IPS DF 19.7 (cell line): ENCODE measurements around the gene METTL25.

ENCODE experiments used
- DNase-seq: peaks from one replicate; pipeline ENCODE4 v3.0.0-alpha.2; 2013; ENCODE audit warnings: low read depth, low spot score

METTL25 gene

DNA sequence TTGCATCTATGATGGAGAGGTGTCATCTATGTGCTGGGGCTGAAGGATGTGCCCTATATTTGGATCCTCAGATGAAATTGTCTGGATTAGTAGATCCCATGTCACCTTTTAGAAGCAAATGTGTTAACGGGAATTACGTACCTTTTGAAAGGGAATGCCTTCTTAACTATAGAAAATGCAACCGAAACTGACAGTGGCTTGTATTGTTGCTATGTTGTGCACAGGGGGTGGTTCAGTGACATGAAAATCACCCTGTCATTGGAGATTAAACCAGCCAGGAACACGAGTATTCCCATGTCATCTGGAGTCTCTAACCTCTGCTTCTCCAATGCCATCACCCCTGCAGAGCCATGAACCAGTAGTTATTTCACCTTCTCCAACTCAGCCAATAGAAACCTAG is 110.2 kb downstream of the METTL25 start:
- no peak for DNase-seq

DNA sequence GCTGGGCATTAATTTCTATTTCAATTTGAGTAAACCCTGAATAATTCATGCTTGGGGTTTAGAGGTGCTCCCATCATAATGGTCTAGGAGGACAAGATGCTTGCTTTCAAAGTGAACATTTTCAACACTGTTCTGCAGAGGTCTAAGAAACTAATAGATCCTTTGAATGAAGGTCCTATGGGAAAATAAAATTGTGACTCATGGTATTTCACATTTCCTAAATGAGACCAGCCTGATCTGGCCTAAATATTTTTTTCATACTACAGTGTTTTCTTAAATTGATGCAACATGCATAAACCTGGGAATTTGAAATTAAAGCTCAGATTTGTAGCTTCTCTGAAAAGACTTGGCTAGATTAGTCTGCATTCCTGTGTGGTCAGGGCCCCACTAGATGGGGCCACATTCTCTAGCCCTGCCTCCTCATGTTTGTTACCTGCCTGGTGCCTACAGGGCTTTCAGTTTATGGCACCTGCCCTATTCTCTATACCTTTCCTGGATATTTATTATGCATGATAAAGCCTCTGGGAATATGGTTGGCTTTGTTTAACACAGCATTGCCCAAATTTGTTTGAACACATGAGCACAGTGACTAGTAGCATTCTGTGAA is 112.7 kb downstream of the METTL25 start:
- no peak for DNase-seq

DNA sequence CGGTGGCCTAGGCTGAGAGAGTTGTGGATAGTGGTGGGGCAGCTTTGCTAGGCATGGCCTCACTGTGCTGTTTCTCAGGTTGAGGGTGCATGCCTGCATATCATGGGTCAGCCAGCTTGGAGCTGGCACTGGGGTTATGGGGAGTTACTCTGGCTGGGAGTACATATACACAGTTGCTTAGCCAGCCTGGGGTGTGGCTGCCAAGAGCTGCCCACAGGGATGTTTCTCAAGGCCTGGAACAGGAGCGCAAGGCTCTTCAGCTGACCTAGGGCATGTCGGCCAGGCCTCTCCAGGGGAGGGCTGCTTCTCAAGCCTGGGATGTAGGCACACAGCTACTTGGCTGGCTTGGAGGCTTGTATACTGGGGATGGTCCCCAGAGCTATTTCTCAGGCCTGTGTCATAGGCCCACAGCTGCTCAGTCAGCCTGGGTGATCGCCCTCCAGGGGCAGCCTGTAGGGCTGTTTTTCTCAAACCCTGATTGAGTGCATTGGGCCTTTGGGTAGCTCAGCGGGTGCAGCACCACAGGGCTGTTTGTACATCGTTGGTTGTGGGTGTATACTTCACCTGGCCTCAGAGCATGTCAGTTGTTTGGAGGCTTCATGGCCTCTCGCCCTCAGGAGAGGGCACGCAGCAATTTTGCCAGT is 114.9 kb downstream of the METTL25 start:
- DNase-seq, result no peak

DNA sequence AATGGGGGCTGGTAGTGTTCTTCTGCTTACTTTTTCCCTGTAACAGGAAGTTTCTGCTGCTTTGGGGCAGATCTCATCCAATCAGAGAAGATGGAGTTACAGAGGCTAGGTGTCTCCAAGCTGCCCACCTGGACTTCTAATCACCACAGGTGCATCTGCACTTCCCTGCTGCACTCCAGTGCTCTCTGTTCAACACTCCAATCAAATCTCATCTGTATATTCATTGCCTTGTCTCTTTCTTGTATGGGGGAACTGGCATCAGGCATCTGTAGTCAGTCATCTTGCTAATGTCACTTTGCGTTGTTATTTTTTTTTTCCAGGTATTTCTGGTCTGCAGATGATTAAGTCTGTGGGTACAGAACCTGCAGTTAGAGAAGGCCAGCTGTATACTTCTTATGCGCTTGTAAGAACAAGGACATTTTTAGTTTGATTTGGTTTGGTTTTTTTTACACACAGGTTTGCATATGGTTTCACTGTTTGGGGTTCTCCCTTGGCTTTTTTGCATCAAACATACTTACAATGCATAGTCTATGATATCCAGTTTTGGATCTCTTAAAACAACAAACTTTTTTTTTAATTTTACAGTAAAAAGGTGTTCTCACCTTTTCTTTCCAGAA is 116.0 kb downstream of the METTL25 start:
- DNase-seq, result no peak

DNA sequence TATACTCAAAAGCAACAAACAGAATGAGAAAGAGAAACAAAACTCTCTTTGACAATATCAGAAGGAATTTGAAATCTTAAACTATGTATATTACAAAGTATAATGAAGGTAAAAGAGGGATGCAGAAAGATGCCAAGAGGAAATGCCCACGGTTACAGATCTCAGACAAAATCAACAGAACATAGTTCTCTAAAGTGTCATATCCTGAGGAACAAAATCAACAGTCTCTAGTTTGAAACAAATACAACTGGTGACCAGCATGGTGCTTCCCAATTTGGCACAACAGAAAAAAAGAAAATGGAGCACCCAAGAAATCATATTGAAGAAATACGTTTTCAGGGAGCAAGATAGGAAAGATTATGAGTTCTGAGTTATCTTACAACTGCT is 116.5 kb downstream of the METTL25 start:
- DNase-seq, result no peak

DNA sequence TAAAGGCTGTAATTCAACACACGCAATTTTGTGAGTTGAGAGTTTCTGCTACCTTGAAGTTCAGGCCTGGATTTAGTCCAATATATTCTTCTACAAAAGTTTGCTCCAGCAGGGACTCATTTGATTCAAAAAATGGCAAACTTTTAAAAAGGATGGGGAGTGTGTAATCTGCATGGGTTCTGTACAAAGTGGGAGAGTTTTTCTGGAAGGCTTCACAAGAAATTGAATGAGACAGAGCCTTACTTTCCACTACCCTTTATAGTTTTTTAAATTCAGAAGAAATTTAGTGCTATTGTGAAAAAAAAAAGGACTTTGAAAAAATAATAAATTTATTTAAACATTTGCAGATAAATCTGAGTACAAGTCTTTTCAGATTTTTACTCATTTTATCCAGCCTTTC is 116.9 kb downstream of the METTL25 start:
- no peak for DNase-seq

DNA sequence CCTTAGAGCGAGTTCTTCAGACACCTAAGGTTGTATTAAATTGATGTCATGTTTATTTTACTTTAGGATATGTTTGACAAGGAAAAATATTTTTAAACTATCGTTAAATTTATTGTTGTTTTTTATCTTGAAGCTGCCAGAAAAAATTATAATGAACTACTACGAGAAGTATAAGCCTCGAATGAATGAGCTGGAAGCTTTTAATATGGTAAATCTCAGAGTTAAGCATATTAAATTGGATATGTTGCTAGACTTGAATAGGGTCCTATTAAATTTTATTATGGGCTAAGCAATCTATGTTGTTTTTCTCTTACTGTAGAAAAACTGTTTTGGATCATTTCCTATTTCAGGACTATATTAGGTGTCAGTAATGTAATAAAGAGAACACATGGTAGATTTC is 118.2 kb downstream of the METTL25 start:
- DNase-seq, result no peak

DNA sequence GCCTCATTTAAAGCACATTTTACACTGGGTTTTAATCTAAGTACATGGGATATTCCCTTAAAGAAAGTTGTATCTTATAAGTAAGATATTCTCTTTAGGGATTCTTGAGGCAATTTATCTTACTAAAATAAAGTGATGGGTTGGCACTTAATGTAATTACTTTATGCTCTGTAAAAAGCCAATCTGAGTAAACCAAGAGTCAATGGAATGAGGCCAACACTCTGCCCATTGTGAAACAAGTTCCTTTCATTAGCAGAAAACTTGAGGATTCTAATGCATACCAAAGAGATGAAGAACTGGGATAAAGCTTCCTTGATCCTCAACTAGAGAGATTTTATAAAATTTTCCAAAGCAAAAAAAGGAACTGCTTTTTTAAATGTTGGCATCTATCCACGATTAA is 121.2 kb downstream of the METTL25 start:
- DNase-seq, result no peak

DNA sequence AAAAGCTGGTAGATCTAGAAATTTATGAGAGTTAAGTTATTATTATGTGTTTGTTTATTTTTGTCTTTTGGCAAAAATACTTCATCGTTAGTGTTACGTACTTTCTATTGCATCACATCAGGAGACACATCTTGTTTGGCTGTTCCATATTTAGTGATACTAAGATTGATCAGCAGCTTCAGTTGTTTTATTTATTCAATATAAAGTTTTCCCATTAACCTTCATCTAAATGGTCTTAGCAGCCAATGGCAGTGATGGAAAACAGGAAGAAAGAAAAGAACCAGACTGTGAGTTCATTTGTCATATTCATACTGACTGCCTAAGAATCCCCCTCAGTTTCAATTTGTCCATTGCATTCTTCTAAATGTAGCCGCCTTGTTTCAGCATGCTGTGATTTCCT is 122.3 kb downstream of the METTL25 start:
- DNase-seq, result no peak

DNA sequence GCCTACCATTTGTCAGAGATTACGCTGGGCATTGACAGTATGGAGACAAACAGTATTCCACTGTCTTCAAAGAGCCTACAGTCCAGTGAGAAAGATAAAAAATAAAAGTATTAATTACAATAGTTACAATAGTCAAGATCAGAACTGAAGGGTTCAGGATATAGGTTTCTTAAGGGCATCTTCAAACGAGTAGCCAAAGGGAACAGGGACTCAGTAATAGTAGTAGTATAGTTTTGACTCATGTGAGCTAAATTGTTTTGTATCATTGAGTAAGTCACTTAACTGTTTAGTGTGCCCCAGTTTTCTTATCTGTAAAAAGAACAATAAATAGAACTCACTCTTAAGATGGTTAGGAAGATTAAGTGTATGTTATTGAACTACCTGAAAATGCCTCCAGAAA is 123.6 kb downstream of the METTL25 start:
- DNase-seq, result no peak

DNA sequence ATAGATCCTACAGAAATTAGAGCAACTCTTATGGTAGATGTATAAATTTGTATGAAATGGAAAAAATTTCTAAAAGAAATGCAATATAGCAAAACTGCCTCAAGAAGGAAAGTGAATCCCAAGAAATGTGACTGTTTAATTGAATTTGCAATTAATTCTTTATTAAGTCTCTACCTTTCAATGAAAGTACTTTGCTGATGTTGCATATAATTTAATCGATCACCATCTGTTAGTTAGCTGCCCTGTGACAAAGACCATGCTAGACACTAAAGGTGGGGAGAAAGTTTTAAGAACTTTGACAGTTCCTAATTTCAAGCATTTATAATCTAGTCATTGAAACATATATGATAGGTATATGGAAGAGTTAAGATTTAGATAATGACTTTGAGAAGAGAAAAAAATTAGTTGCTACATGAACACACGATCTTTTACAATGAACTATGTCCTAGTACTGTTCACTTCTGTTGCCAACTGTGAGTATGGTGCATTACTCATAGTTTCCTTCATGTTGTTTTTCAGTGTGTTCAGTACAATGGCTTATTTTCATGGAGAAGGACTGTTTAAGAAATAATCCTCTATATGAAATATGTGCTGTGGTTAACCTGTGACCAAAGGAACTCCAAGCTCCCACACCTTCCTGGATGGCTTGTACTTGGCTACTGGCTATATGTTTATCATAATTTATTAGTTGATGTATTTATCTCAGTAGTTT is 128.4 kb downstream of the METTL25 start:
- DNase-seq, result no peak

DNA sequence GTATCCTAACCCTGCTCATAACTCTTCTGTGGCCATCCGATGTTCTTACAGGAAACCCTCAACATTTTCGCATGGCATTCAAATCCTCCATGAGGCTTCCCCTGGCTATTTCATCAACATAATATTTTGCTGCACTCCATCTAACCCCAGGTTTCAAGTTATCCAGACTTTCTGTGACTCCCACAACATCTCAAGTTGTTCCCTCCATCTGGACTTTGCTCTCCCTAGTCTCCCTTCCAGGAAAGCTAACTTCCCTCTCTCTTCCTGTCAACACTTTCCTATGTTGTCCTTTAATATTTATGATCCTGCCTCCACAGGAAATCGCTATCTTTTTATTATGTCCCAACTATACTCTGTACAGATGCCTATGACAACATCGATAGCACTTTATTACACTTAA is 146.1 kb downstream of the METTL25 start:
- DNase-seq, result no peak

DNA sequence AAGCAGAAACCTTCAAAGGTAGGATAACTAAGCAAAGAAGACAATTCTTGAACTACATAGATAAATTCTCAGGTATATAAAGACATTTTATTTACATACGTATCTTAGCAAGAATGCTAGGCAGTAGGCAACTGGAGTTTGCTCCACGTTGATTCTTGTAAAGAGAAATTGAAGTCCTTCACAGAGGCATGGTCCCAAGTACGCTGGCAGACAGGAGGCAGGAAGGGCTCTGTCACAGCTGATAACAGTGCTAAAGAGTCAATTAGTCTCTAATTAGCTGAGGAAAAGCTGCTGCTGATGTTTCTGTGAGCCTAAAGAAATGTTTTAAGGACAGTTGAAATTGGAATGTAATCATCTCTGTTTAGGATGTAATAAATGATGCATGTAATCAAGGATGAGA is 146.8 kb downstream of the METTL25 start:
- no peak for DNase-seq

DNA sequence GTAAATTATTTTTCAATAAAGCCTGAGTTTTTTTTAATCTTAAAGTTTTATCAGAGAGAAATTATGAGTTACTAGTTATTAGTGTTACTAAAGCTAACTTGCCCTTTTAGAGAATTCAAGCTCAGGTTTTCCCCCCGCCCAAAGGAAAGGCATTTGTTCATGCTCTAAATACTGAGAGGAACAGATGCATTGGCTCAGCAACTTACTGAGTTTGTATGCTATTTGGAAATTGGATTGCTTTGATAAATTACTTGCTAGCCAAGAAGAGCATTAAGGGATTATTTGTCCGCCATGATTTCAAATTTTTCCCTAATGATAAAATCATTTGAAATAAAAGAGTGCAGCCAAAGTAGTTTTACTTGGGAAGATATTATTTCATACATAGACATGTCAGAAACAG is 149.4 kb downstream of the METTL25 start:
- no peak for DNase-seq

DNA sequence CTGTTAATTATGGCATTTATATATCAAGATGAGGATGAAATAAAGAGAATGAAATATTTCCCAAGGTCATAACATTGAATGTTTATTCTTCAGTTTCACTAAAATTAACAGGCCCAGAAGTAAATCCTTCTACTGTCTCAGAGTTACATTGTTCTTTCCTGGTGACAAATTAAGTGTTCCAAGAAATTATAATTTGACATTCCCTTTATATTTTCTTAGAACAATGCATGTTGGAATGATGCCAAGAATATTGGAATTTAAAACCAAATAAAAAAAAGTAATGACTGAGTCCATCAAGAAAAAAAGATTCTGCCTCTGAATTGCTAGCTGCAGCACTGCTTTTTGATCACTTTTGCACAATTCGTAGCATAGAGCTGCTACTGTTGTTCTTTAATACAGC is 152.1 kb downstream of the METTL25 start:
- no peak for DNase-seq

DNA sequence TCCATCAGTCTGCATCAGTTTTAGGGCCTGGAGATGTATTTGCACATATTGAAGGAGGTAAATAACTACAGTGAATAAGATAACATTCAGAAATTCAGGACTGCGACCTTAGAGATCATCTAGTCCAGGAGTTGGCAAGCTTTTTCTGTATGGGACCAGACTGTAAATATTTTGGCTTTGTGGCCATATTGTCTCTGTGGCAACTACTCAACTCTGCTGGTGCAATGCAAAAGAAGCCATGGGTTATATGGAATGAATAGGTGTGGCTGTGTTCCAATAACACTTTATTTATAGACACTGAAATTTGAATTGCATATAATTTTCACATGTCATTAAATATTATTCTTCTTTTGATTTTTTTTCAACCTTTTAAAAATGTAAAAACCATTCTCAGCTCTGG is 156.6 kb downstream of the METTL25 start:
- DNase-seq, result no peak

DNA sequence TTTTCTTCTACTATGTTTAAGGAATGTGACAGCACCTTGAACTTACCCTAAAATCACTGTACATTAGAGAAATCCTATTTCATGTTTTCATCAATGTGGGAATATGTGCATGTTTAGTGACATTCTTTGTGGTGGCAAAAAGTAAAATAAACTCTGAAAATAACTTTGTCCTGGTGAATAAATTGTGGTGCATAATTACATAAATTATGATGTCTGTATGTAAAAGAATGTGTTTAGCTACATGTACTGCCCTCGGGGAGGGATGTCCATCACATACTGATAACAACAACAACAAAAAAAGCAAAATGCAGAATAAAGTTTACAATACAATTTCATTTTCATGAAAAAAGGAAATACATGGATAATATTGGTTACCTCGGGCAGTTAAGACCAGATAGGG is 157.3 kb downstream of the METTL25 start:
- DNase-seq, result no peak

DNA sequence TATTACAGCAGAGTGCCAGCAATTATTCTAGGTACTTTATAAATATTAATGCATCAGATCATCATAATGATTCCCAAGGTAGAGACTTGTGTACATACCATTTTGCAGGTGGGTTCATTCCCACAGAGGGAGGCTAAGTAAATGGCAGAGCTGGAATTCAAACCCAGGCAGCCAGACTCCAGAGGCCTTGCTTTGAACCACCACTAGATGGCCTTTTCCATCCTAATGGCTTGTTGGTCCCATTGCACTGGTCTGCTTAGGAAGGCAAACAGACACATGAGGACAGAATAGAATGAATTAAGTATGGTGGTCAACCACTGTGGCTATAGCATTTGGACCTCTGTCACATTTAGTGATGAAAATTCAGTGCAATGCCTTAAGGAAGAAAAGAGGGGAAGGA is 158.7 kb downstream of the METTL25 start:
- peak; percentile 28 for DNase-seq

DNA sequence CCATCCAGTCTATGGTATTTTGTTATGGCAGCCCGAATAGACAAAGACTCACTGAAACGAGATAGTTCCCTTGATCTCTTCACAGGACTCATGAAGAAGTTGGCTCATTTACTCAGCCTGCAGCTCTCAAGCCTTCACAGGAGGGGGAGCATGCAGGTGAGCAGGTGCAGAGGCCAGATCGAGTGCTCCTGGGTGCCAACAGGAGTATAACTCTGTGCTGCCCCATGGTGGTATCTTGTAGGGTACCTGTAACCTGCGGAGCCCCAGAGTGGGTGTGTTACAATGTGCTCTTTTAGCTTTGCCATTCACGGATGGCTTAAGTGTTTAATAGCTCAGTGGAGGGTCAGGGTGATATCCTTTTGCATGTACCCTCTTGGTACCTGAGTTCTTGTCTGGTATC is 159.5 kb downstream of the METTL25 start:
- DNase-seq, result no peak

DNA sequence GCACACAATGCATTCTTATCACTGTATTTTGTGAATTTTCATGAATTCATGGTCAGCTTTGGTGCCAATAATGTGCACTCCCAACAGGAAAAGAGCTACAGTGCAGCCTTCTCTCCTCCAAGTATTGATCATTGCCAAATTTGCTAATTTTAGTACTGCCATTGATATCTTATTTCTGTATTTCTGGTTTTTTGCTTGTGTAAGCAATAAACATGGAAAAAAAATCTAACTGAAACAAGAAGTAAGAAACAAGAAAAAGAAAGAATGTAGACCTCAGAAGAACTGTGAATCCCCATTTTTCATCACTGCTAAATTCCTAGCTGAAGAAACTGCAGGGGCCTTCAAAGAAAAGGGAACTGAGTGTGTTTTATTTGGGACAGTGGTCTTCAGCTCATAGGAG is 161.2 kb downstream of the METTL25 start:
- DNase-seq, result no peak

DNA sequence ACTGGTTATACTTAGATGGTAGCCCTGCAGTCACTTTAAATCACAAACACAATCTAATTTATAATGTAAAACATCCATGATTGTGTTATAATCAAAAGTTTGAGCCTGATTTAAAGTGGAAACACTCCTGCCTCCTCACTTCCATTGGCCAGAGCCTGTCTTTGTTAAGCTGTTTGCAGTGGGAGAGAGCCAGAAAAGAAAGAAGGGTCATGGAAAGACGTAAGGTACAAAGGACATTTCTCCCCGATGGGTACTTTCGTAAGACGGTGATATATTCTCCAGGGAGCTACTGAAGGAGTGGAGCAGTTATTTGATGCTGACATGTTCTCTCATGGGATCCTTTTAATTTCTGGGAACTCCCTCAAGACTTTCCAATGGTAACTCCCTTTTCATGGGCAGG is 164.0 kb downstream of the METTL25 start:
- no peak for DNase-seq

DNA sequence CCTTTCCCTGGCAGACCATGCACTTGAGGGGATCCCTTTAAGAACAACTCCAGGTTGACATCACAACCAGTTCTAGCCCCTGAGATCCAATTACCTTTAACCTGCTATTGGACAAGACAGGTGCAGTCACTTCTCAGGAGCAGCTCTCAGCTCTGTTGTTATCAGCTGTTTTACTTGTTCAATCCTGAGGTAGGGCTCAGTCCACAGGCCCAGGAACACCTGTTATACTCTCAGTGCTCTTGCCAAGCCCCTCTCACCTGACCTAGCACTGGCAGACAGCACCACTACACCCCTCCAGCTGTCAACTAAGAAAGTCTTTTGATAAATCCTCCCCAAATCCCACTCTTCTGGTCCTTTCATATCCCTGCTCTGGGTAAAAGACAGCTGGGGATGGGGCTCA is 164.4 kb downstream of the METTL25 start:
- DNase-seq, result no peak

DNA sequence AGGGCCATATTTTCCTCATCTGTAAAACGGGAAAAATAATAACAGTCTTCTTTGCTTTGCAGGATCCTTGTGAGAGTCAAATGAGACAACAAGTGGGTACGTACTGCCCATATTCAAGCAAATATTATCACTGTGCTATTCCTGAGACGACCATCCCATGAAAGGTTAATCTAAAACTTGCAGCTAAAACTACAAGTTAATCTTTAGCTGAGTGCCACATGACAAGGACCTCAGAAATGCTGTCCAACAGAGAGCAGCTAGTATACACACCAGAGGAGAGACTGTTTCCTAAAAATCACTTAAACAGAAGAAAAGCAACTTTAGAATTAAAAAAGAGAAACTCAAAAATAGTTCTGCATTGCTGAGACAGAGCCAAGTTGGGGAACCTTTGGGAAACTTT is 165.7 kb downstream of the METTL25 start:
- DNase-seq, result no peak
